GM12878 (cell line): ENCODE measurements around the gene P4HTM. TPM values are rescaled to one million over a fixed set of nuclear protein-coding genes. Genes with fewer than 3 reads are reported as not detected.

Experiments
- EZH2 ChIP-seq: IDR thresholded peaks from 2 replicates; pipeline ENCODE4 v1.6.1; 2012; ENCODE audit warnings: low read depth, mild to moderate bottlenecking, control low read depth, inconsistent platforms, low read length, borderline replicate concordance; ENCODE audit not compliant: control insufficient read depth
- FOXK2 ChIP-seq: fragments of 450-650 bp; IDR thresholded peaks from 2 replicates; pipeline ENCODE4 v1.6.1; 2017; ENCODE audit warnings: mild to moderate bottlenecking, moderate library complexity
- KLF5 ChIP-seq: fragments of 450-650 bp; IDR thresholded peaks from 2 replicates; pipeline ENCODE4 v1.6.1; 2014; ENCODE audit warnings: mild to moderate bottlenecking; ENCODE audit not compliant: partially characterized antibody
- MTA3 ChIP-seq: IDR thresholded peaks from 2 replicates; pipeline ENCODE4 v1.6.1; 2012; ENCODE audit warnings: low read length, inconsistent platforms, borderline replicate concordance
- NFXL1 ChIP-seq: fragments of 450-650 bp; IDR thresholded peaks from 2 replicates; pipeline ENCODE4 v1.6.1; 2017; ENCODE audit warnings: antibody characterized with exemption, mild to moderate bottlenecking, borderline replicate concordance
- polyA plus RNA-seq, 11 experiments: library from polyadenylated mRNA; depleted of rRNA in 4 of 11; unstranded in 6 of 11; stranded (reverse) in 5 of 11; fragments of >200 nt; fragmentation: Nextera tagmentation in 4 of 11; fragmentation: Illumina TruSeq in 1 of 11; extraction: Ambion mirVana in 4 of 11; extraction: Trizol in 1 of 11; gene quantifications; 1 replicate in 1 of 11; 2 replicates in 10 of 11; pipeline versions ENCODE4 v1.2.1 to v1.2.3, GENCODE V29; 2011 to 2016; ENCODE audit warnings: inconsistent platforms in 2 of 11, missing spikeins in 2 of 11, low read depth in 1 of 11
- total RNA-seq, 4 experiments: library from RNA; depleted of rRNA in 3 of 4; stranded (reverse); fragments of >200 nt in 3 of 4; fragmentation: Illumina TruSeq in 1 of 4; extraction: Trizol in 1 of 4; gene quantifications; 2 replicates each; pipeline versions ENCODE4 v1.2.1 to v1.2.3, GENCODE V29; 2013 to 2021
- TF ChIP-seq, protein P1 (sequence below): fragments of 450-650 bp; IDR thresholded peaks from 2 replicates; pipeline ENCODE4 v1.6.1; 2017; ENCODE audit warnings: mild to moderate bottlenecking, moderate library complexity

P4HTM gene
- total and polyA plus RNA-seq, 10 of the 15 experiments (the other 5 are each of a cell fraction or from before 2014, with no cell fraction given) = 0.76 to 28.8 (median 22.9) TPM

DNA sequence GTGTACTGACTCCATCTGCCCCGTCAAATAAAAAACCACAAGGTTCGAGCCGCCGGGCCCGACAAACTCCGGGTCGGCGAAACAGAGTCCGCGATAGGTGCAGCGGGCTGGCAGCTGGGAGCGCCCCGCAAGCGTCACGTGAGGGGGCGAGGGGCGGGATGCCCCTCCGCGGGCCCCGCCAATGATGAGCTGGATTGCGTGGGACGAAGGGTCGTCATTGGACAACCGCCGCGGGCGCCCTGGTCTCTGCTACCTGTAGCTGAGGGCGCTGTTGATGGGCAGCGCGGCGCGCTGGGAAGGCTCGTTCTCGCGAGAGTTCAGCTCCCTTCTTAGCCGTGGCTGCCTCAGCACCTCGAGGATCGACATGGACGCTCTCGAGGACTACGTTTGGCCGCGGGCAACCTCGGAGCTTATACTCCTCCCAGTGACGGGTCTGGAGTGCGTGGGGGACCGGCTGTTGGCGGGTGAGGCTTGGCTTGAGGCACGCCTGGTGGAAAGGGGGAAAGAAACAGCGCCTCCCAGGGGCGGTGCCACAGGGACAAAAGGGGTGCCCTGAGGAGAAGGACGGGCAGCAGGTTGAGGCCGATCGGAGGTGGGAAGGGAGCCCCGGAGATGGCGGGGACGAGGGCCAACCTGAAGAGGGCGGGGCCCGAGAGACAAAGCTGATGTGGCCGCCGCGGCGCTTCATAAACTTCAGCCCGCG is 17.2 kb downstream of the P4HTM start, which contains the start of gene WDR6 (continued):
- TF ChIP-seq, protein P1, sequence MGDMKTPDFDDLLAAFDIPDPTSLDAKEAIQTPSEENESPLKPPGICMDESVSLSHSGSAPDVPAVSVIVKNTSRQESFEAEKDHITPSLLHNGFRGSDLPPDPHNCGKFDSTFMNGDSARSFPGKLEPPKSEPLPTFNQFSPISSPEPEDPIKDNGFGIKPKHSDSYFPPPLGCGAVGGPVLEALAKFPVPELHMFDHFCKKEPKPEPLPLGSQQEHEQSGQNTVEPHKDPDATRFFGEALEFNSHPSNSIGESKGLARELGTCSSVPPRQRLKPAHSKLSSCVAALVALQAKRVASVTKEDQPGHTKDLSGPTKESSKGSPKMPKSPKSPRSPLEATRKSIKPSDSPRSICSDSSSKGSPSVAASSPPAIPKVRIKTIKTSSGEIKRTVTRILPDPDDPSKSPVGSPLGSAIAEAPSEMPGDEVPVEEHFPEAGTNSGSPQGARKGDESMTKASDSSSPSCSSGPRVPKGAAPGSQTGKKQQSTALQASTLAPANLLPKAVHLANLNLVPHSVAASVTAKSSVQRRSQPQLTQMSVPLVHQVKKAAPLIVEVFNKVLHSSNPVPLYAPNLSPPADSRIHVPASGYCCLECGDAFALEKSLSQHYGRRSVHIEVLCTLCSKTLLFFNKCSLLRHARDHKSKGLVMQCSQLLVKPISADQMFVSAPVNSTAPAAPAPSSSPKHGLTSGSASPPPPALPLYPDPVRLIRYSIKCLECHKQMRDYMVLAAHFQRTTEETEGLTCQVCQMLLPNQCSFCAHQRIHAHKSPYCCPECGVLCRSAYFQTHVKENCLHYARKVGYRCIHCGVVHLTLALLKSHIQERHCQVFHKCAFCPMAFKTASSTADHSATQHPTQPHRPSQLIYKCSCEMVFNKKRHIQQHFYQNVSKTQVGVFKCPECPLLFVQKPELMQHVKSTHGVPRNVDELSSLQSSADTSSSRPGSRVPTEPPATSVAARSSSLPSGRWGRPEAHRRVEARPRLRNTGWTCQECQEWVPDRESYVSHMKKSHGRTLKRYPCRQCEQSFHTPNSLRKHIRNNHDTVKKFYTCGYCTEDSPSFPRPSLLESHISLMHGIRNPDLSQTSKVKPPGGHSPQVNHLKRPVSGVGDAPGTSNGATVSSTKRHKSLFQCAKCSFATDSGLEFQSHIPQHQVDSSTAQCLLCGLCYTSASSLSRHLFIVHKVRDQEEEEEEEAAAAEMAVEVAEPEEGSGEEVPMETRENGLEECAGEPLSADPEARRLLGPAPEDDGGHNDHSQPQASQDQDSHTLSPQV = no peak
- TF ChIP-seq EZH2 (no peak), MTA3 (no peak), FOXK2 (no peak; the same call in 1 of the 2 replicates), NFXL1 (no peak), KLF5 (peak; percentile 73)
